NCI-H1694 treated with DMSO at 0.1 percent for 48 hours (cell line): ENCODE data around the gene STK32C.
"Not testable (repeated sequence)": the region's sequence is repeated elsewhere in the genome, so short reads cannot be mapped to it uniquely, and the experiment has no call there.

Experiments
- DNase-seq: peaks from one replicate; lab custom pipeline; 2025; lab: John Stamatoyannopoulos, UW

Gene STK32C

GRCh38 chr10:132301371-132302330 lies 6.1 kb downstream of the STK32C start:
- no peak for DNase-seq

GRCh38 chr10:132300582-132300981 lies 7.2 kb downstream of the STK32C start:
- no peak for DNase-seq

- DNase-seq: no peak
Measured at GRCh38 chr10:132299371-132300336, 8.1 kb downstream of the STK32C start.

GRCh38 chr10:132298038-132298881 lies 9.5 kb downstream of the STK32C start:
- DNase-seq: no peak

- no peak for DNase-seq
Measured at GRCh38 chr10:132297526-132297925, 10.2 kb downstream of the STK32C start.

GRCh38 chr10:132296666-132297443 lies 10.9 kb downstream of the STK32C start:
- no peak for DNase-seq

- DNase-seq: not testable (repeated sequence)
Measured at GRCh38 chr10:132295481-132295880, 12.3 kb downstream of the STK32C start.

- DNase-seq: no peak
Measured at GRCh38 chr10:132294561-132295318, 13.0 kb downstream of the STK32C start.

GRCh38 chr10:132293813-132294520 lies 13.8 kb downstream of the STK32C start:
- DNase-seq: no peak

- DNase-seq: no peak
Measured at GRCh38 chr10:132293201-132293812, 14.4 kb downstream of the STK32C start.

GRCh38 chr10:132292287-132293200 lies 15.2 kb downstream of the STK32C start:
- no peak for DNase-seq

GRCh38 chr10:132291826-132292225 lies 15.9 kb downstream of the STK32C start:
- DNase-seq: no peak

GRCh38 chr10:132290631-132291030 lies 17.1 kb downstream of the STK32C start:
- DNase-seq: no peak

GRCh38 chr10:132289439-132289838 lies 18.3 kb downstream of the STK32C start:
- DNase-seq: no peak

GRCh38 chr10:132283604-132284382 lies 24.0 kb downstream of the STK32C start:
- DNase-seq: no peak

- DNase-seq: no peak
Measured at GRCh38 chr10:132282667-132283603, 24.8 kb downstream of the STK32C start.
